GM18508 (cell line): Measurements from ENCODE around the gene HOXA5.

ENCODE experiments used
- ATAC-seq: cut with Tn5 transposase; IDR thresholded peaks from one replicate; pipeline ENCODE4 v1.9.1; 2021; ENCODE audit warnings: moderate number of reproducible peaks; ENCODE audit not compliant: insufficient read depth, unreplicated experiment

HOXA5 gene

GRCh38 chr7:27100694-27101170 lies 42.7 kb downstream of the HOXA5 start:
- no peak for ATAC-seq

GRCh38 chr7:27099453-27100370 lies 43.8 kb downstream of the HOXA5 start:
- ATAC-seq = no peak

- ATAC-seq = no peak
These were observed 44.7 kb downstream of the HOXA5 start for GRCh38 chr7:27098578-27099451.

- ATAC-seq = no peak
These were observed 45.5 kb downstream of the HOXA5 start for GRCh38 chr7:27097686-27098577.

- ATAC-seq = no peak
These were observed 46.5 kb downstream of the HOXA5 start for GRCh38 chr7:27096768-27097514.

DNA sequence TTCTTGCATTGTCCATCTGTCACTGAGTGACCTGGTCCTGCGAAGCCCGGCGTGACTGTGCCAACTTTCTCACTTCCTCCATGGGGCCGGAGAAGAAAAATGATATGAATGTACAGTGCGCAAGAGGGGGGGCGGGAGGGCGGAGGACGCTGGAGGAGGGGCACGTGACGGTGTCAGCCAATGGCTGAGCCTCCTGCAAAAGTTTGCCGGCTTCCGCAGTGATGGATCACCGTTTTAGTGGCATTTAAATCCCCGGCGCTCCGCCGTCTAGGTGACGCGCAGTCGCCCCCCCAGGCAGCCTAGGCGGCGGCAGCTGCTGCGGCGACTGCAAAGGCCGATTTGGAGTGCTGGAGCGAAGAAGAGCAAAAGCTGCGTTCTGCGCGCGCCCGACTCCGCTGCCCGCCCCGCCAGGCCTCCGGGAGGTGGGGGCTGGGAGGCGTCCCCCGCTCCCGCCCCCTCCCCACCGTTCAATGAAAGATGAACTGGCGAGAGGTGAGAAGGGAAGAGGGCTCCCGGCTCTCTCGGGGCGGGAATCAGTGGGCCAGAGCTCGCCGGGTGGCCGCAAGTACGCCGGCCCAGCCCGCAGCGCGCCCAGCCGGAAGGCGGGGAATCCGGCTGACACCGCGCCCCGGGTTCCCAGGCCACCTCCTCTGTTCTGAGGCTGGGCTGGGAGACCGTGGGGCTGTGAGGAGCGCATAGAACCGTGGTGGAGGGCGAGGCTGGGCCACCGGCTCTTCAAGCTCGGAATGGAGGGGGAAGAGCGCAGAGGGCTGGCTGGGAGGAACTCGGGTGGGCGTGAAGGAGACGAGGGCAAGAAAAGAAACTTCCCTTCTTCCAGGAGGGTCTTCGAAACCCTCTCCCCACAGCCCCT lies 47.3 kb downstream of the HOXA5 start, which contains the start of gene HOXA1:
HOXA1 (minus strand) TSS at position 104 of the 871 bp plus-strand sequence; CDS start at position 16, 88 bp downstream.
- peak; percentile 56 for ATAC-seq

GRCh38 chr7:27095050-27095896 lies 48.2 kb downstream of the HOXA5 start:
- ATAC-seq = no peak

DNA sequence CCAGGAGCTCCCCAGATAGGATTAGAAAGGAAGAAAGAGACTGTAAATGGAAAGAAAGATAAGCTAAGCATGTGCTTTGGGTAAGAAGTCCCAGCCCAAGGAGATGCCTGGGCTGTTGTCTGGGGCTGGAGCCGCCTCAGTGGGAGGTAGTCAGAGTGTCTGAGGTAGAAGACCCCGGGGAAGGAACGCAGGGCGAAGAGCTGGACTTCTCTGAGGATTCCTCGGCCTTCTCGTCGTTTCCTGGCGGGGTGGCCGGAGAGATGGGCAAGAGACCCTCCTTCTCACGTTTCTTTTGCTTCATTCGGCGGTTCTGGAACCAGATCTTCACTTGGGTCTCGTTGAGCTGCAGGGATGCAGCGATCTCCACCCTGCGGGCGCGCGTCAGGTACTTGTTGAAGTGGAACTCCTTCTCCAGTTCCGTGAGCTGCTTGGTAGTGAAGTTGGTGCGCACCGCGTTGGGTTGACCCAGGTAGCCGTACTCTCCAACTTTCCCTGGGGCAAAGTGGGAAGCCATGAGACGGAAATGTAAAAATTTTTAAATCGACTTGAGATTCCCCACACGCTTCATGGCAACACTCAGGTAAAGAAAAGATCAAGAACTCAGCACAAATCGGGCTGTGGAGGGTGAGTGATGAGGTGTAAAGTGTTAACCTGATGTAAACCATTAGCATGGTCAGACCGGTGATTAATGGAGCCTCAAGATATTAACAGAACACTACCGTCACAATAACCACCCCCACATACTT lies 49.0 kb downstream of the HOXA5 start:
- no peak for ATAC-seq

DNA sequence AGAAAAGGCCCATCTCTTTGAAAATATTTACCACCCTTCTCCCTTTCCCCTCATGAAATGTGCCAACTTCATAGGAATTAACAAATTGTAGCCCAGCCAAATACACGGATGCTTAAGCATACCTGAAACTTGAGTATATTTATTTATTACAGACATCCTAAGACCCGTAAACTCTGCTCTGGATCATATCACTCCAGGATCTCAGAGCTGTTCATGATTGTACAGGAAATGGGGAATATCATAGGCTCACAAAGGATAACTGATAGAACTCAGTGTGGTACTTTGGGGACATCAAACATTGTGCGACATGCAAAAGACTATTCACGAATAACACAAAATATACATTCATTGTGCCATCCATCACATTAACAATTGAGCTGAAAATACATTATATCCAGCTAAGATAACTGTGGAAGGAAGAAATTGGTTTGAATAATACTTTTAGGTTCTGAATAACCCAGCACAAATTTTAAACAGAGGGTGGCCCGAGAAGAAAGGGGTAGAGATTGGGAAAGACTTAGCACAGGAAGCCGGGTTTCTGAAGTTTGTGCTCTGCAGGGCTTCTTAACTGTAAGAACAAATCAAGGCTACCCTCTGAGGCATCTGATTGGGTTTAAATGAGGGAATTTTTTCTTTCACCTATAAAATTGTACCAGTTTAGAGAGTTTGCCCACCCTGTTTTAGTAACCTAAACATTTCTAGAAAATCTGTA lies 50.1 kb downstream of the HOXA5 start:
- no peak for ATAC-seq

DNA sequence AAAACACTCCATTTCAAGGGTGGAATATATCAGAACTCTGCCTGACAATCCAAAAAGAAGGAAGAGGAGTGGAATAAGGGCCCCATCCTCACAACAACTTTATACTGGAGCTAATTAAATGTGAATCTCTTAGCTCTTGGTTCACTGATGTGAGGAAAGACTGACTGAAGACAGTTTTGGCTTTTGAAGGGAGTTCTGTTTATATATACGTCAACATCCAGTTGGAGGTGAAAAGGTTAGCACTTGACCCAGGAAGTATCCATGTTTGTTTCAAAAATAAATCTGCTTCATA lies 50.7 kb downstream of the HOXA5 start:
- no peak for ATAC-seq

DNA sequence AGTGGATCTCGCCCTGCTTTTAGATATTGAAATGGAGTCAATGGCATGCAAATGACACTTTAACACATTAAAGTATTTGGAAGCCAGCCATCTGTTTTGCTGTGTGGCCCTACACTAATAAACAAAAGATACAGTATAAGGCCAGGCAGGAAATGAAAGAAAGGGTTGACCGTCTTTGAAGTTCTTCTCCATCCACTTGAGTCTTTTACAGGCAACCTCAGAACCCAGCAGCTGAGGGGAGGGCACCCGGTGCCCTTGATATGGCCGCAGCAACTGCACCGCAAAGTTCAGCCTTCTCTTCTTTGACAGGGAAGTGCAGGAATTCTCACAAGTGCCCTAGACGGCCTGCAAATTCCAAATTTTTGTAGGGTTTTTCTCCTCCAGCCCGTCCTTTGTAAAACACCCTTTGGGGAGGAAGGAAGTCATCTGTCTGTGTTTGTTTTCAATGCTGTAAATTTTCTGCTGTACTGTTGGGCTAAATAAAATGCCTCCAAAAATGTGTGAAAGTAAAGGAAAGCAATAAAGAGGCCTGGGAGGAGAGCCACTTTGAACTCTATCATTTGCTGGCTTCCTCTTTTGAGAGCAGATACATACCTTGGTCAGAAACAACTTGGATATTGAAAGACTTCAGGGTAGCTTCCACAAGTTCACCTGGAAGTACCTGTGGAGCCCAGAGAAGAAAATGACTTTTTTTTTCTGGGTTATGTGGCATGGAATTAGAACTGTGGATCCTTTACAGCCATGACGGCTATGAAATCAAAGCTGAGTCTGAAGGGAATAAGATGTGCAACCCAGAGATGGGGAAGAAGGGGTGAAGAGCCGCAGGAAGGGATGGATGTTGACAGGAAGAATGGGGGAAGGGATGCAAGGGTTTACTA lies 51.3 kb downstream of the HOXA5 start:
- no peak for ATAC-seq

GRCh38 chr7:27091105-27091504 lies 52.4 kb downstream of the HOXA5 start:
- ATAC-seq = no peak
